GM18511 (cell line): ENCODE measurements around the gene RBBP6.
"Not testable (repeated sequence)": the region's sequence is repeated elsewhere in the genome, so short reads cannot be mapped to it uniquely, and the experiment has no call there.

Experiments
- ATAC-seq: cut with Tn5 transposase; IDR thresholded peaks from one replicate; pipeline ENCODE4 v1.9.1; 2021; ENCODE audit warnings: mild to moderate bottlenecking, moderate library complexity; ENCODE audit not compliant: unreplicated experiment

RBBP6 gene

GRCh38 chr16:24539295-24539849, at the start of gene RBBP6:
Gene RBBP6, plus strand, starts transcription at chr16:24539566. Its CDS starts 1,061 bp downstream, at chr16:24540627.
- peak; percentile 92 for ATAC-seq

- ATAC-seq = no peak
Measured at GRCh38 chr16:24490866-24491265, 48.5 kb upstream of the RBBP6 start.

- no peak for ATAC-seq
Measured at GRCh38 chr16:24491731-24492130, 47.6 kb upstream of the RBBP6 start.

- no peak for ATAC-seq
Measured at GRCh38 chr16:24493821-24494220, 45.5 kb upstream of the RBBP6 start.

GRCh38 chr16:24495207-24495606, 44.2 kb upstream of the RBBP6 start:
- ATAC-seq = not testable (repeated sequence)

- no peak for ATAC-seq
Measured at GRCh38 chr16:24497440-24497839, 41.9 kb upstream of the RBBP6 start.

- no peak for ATAC-seq
Measured at GRCh38 chr16:24499193-24499814, 40.1 kb upstream of the RBBP6 start.

GRCh38 chr16:24504472-24505345, 34.7 kb upstream of the RBBP6 start:
- ATAC-seq = peak; percentile 70

- no peak for ATAC-seq
Measured at GRCh38 chr16:24505959-24506358, 33.4 kb upstream of the RBBP6 start.

- no peak for ATAC-seq
Measured at GRCh38 chr16:24507959-24508480, 31.3 kb upstream of the RBBP6 start.

- no peak for ATAC-seq
Measured at GRCh38 chr16:24508614-24509013, 30.8 kb upstream of the RBBP6 start.

- no peak for ATAC-seq
Measured at GRCh38 chr16:24509536-24509935, 29.8 kb upstream of the RBBP6 start.

GRCh38 chr16:24511174-24511573, 28.2 kb upstream of the RBBP6 start:
- no peak for ATAC-seq

GRCh38 chr16:24511792-24512191, 27.6 kb upstream of the RBBP6 start:
- ATAC-seq = no peak

GRCh38 chr16:24514096-24514495, 25.3 kb upstream of the RBBP6 start:
- no peak for ATAC-seq

- no peak for ATAC-seq
Measured at GRCh38 chr16:24515186-24515585, 24.2 kb upstream of the RBBP6 start.

- peak; percentile 54 for ATAC-seq
Measured at GRCh38 chr16:24516900-24517669, 22.3 kb upstream of the RBBP6 start.

- ATAC-seq = no peak
Measured at GRCh38 chr16:24518498-24518897, 20.9 kb upstream of the RBBP6 start.

GRCh38 chr16:24520983-24521382, 18.4 kb upstream of the RBBP6 start:
- ATAC-seq = no peak

GRCh38 chr16:24522751-24523150, 16.6 kb upstream of the RBBP6 start:
- ATAC-seq = no peak

- ATAC-seq = no peak
Measured at GRCh38 chr16:24523569-24523968, 15.8 kb upstream of the RBBP6 start.
